HFFc6 (cell line): Measurements from ENCODE around the gene ADCK2. TPM values are rescaled to one million over a fixed set of nuclear protein-coding genes. Genes with fewer than 3 reads are reported as not detected.
A peak's percentile ranks its signal among the peaks of the same experiment; 100 is the strongest.

Experiments
- DNase-seq: peaks from one replicate; pipeline ENCODE4 v3.0.0-alpha.2; 2018
- H3K27ac Mint-ChIP-seq: 2 replicates; pipeline ENCODE4 v1.8.0; 2020; ENCODE audit warnings: mild to moderate bottlenecking, mixed read lengths
- H3K27me3 Mint-ChIP-seq: 2 replicates; pipeline ENCODE4 v1.8.0; 2021; ENCODE audit warnings: mild to moderate bottlenecking, moderate library complexity, mixed read lengths; ENCODE audit not compliant: insufficient read depth
- H3K36me3 Mint-ChIP-seq: 2 replicates; pipeline ENCODE4 v1.8.0; 2021; ENCODE audit warnings: low read depth, mixed read lengths
- H3K4me1 Mint-ChIP-seq: 2 replicates; pipeline ENCODE4 v1.8.0; 2020; ENCODE audit warnings: low read depth, mixed read lengths
- H3K4me3 Mint-ChIP-seq: 2 replicates; pipeline ENCODE4 v1.8.0; 2020; ENCODE audit warnings: mild to moderate bottlenecking, moderate library complexity, mixed read lengths
- H3K9me3 Mint-ChIP-seq: 2 replicates; pipeline ENCODE4 v1.8.0; 2020; ENCODE audit warnings: mild to moderate bottlenecking, mixed read lengths
- CTCF ChIP-seq: fragments of 200-600 bp; sonication (generic); IDR thresholded peaks from 2 replicates; pipeline ENCODE4 v1.5.0; 2021; ENCODE audit warnings: antibody characterized with exemption, mild to moderate bottlenecking
- total RNA-seq, 6 experiments: library from RNA; stranded (reverse); fragmentation: NEBNext Ultra II Directional; extraction: Animal tissue kit (Norgen Biotek cat#: 25700); gene quantifications; 2 replicates in 1 of 6; 3 replicates in 5 of 6; pipeline ENCODE4 v1.2.3, GENCODE V29; 2021

The ADCK2 gene
- total RNA-seq, 6 experiments from 2014 or later: 9.2 to 13.6 (median 10.0) TPM

- Mint-ChIP-seq H3K4me1 (peaks cover 35% of the 10 kb centered on the region), H3K4me3 (peak within 1 kb of the TSS; percentile 97), H3K9me3 (no peaks in the 10 kb centered on the region), H3K27me3 (peaks cover 4% of the 10 kb centered on the region), H3K27ac (peak within 1 kb of the TSS; percentile 98), H3K36me3 (peaks cover 16% of the 10 kb centered on the region)
- no peak for TF ChIP-seq CTCF
- peak; percentile 65 for DNase-seq
These were observed 24.1 kb downstream of the ADCK2 start, which contains the start of gene NDUFB2 for GRCh38 chr7:140696680-140697446. Gene NDUFB2 (plus strand): TSS chr7:140696708. CDS start chr7:140696745, 37 bp downstream.

- Mint-ChIP-seq H3K27me3 (peaks cover 4% of the 10 kb centered on the region), H3K9me3 (no peaks in the 10 kb centered on the region), H3K4me3 (peak overlapping the region; percentile 97), H3K36me3 (peaks cover 16% of the 10 kb centered on the region), H3K4me1 (peaks cover 36% of the 10 kb centered on the region), H3K27ac (peak overlapping the region; percentile 98)
- no peak for DNase-seq
- TF ChIP-seq CTCF: no peak
These were observed 24.9 kb downstream of the ADCK2 start for GRCh38 chr7:140697447-140698143.

GRCh38 chr7:140698477-140698876 lies 25.7 kb downstream of the ADCK2 start:
- Mint-ChIP-seq H3K4me3 (peak overlapping the region; percentile 97), H3K4me1 (peaks cover 39% of the 10 kb centered on the region), H3K27me3 (peaks cover 4% of the 10 kb centered on the region), H3K36me3 (peaks cover 16% of the 10 kb centered on the region), H3K27ac (peak overlapping the region; percentile 98), H3K9me3 (no peaks in the 10 kb centered on the region)
- no peak for DNase-seq
- TF ChIP-seq CTCF: no peak

- peaks cover 24% of the 10 kb centered on the region for H3K4me1 Mint-ChIP-seq
- H3K4me3 Mint-ChIP-seq: no peak overlapping the region
- H3K27ac Mint-ChIP-seq: no peak overlapping the region
- peaks cover 34% of the 10 kb centered on the region for H3K36me3 Mint-ChIP-seq
- no peaks in the 10 kb centered on the region for H3K9me3 Mint-ChIP-seq
- H3K27me3 Mint-ChIP-seq: no peaks in the 10 kb centered on the region; the same call in 1 of the 2 replicates
- no peak for DNase-seq
- no peak for TF ChIP-seq CTCF
These were observed 30.0 kb downstream of the ADCK2 start for GRCh38 chr7:140702774-140703173.

GRCh38 chr7:140704205-140704604 lies 31.5 kb downstream of the ADCK2 start:
- TF ChIP-seq CTCF: no peak
- Mint-ChIP-seq H3K36me3 (peaks cover 29% of the 10 kb centered on the region), H3K4me1 (peaks cover 12% of the 10 kb centered on the region), H3K4me3 (no peak overlapping the region), H3K27ac (no peak overlapping the region), H3K9me3 (no peaks in the 10 kb centered on the region), H3K27me3 (no peaks in the 10 kb centered on the region; the same call in 1 of the 2 replicates)
- DNase-seq: no peak
